Measurements from ENCODE around the gene ELK4. TPM values are rescaled to one million over a fixed set of nuclear protein-coding genes. Genes with fewer than 3 reads are reported as not detected.

The ELK4 gene
- total RNA-seq, 1 donor from 2014 or later: 81.8 TPM

- Mint-ChIP-seq H3K4me1 (no peaks in the 10 kb centered on the region), H3K36me3 (ENCODE audit: low read depth) (no peaks in the 10 kb centered on the region), H3K4me3 (no peak overlapping the region), H3K27ac (no peak overlapping the region), H3K9me3 (no peaks in the 10 kb centered on the region), H3K27me3 (peaks cover 5% of the 10 kb centered on the region)
- intact Hi-C loops (cut with micrococcal nuclease): no loop called here
- no peak for DNase-seq
Measured at GRCh38 chr1:205669341-205670149, 37.7 kb upstream of the ELK4 start.

- intact Hi-C loops (cut with micrococcal nuclease): no loop called here
- Mint-ChIP-seq H3K36me3 (ENCODE audit: low read depth) (no peaks in the 10 kb centered on the region), H3K27me3 (peaks cover 5% of the 10 kb centered on the region)
Measured at GRCh38 chr1:205668951-205669340, 37.1 kb upstream of the ELK4 start.

GRCh38 chr1:205667909-205668643, 36.3 kb upstream of the ELK4 start:
- no peak overlapping the region for H3K27ac Mint-ChIP-seq
- H3K9me3 Mint-ChIP-seq: no peaks in the 10 kb centered on the region
- H3K27me3 Mint-ChIP-seq: peaks cover 5% of the 10 kb centered on the region
- intact Hi-C loops (cut with micrococcal nuclease): no loop called here
- no peak overlapping the region for H3K4me3 Mint-ChIP-seq
- H3K4me1 Mint-ChIP-seq: peaks cover 2% of the 10 kb centered on the region
- no peak for DNase-seq
- no peaks in the 10 kb centered on the region for H3K36me3 Mint-ChIP-seq (ENCODE audit: low read depth)

More at GRCh38 chr1:205668951-205669340, 37.1 kb upstream of the ELK4 start:
- H3K4me3 Mint-ChIP-seq: no peak overlapping the region
- H3K27ac Mint-ChIP-seq: no peak overlapping the region
- peaks cover 2% of the 10 kb centered on the region for H3K4me1 Mint-ChIP-seq
- DNase-seq: no peak
- no peaks in the 10 kb centered on the region for H3K9me3 Mint-ChIP-seq

GRCh38 chr1:205666372-205667166, 34.8 kb upstream of the ELK4 start:
- H3K27me3 Mint-ChIP-seq: peaks cover 5% of the 10 kb centered on the region
- peaks cover 2% of the 10 kb centered on the region for H3K4me1 Mint-ChIP-seq
- DNase-seq: no peak
- no peak overlapping the region for H3K27ac Mint-ChIP-seq
- intact Hi-C loops (cut with micrococcal nuclease): no loop called here
- H3K36me3 Mint-ChIP-seq (ENCODE audit: low read depth): no peaks in the 10 kb centered on the region
- no peaks in the 10 kb centered on the region for H3K9me3 Mint-ChIP-seq
- H3K4me3 Mint-ChIP-seq: no peak overlapping the region

- H3K9me3 Mint-ChIP-seq: no peaks in the 10 kb centered on the region
- no peak for DNase-seq
- H3K27me3 Mint-ChIP-seq: peaks cover 7% of the 10 kb centered on the region
- no peak overlapping the region for H3K4me3 Mint-ChIP-seq
- no peak overlapping the region for H3K27ac Mint-ChIP-seq
- H3K36me3 Mint-ChIP-seq (ENCODE audit: low read depth): no peaks in the 10 kb centered on the region
- peaks cover 2% of the 10 kb centered on the region for H3K4me1 Mint-ChIP-seq
- intact Hi-C loops (cut with micrococcal nuclease): no loop called here
Measured at GRCh38 chr1:205665201-205666045, 33.6 kb upstream of the ELK4 start.

GRCh38 chr1:205664399-205665017, 32.7 kb upstream of the ELK4 start:
- no peak for DNase-seq
- Mint-ChIP-seq H3K27ac (no peak overlapping the region), H3K4me3 (no peak overlapping the region), H3K27me3 (peaks cover 10% of the 10 kb centered on the region), H3K36me3 (ENCODE audit: low read depth) (no peaks in the 10 kb centered on the region), H3K4me1 (peaks cover 2% of the 10 kb centered on the region), H3K9me3 (no peaks in the 10 kb centered on the region)
- intact Hi-C loops (cut with micrococcal nuclease): no loop called here

- no peaks in the 10 kb centered on the region for H3K36me3 Mint-ChIP-seq (ENCODE audit: low read depth)
- no peaks in the 10 kb centered on the region for H3K9me3 Mint-ChIP-seq
- DNase-seq: no peak
- no peak overlapping the region for H3K4me3 Mint-ChIP-seq
- peaks cover 9% of the 10 kb centered on the region for H3K27me3 Mint-ChIP-seq
- no peak overlapping the region for H3K27ac Mint-ChIP-seq
- intact Hi-C loops (cut with micrococcal nuclease): no loop called here
- H3K4me1 Mint-ChIP-seq: peaks cover 2% of the 10 kb centered on the region
Measured at GRCh38 chr1:205663286-205663936, 31.6 kb upstream of the ELK4 start.

- Mint-ChIP-seq H3K4me1 (peaks cover 2% of the 10 kb centered on the region), H3K9me3 (no peaks in the 10 kb centered on the region), H3K27ac (no peak overlapping the region), H3K27me3 (peaks cover 5% of the 10 kb centered on the region), H3K36me3 (ENCODE audit: low read depth) (no peaks in the 10 kb centered on the region), H3K4me3 (no peak overlapping the region)
- intact Hi-C loops (cut with micrococcal nuclease): no loop called here
- DNase-seq: no peak
Measured at GRCh38 chr1:205662791-205663190, 31.0 kb upstream of the ELK4 start.

- Mint-ChIP-seq H3K9me3 (no peaks in the 10 kb centered on the region), H3K36me3 (ENCODE audit: low read depth) (no peaks in the 10 kb centered on the region), H3K4me3 (no peak overlapping the region), H3K27ac (no peak overlapping the region), H3K4me1 (peaks cover 4% of the 10 kb centered on the region), H3K27me3 (peaks cover 8% of the 10 kb centered on the region)
- DNase-seq: no peak
- intact Hi-C loops (cut with micrococcal nuclease): no loop called here
Measured at GRCh38 chr1:205662135-205662738, 30.4 kb upstream of the ELK4 start.

- H3K9me3 Mint-ChIP-seq: no peaks in the 10 kb centered on the region
- H3K27me3 Mint-ChIP-seq: peaks cover 10% of the 10 kb centered on the region
- no peaks in the 10 kb centered on the region for H3K36me3 Mint-ChIP-seq (ENCODE audit: low read depth)
- H3K27ac Mint-ChIP-seq: no peak overlapping the region
- peaks cover 4% of the 10 kb centered on the region for H3K4me1 Mint-ChIP-seq
- H3K4me3 Mint-ChIP-seq: no peak overlapping the region
- intact Hi-C loops (cut with micrococcal nuclease): no loop called here
- no peak for DNase-seq
Measured at GRCh38 chr1:205661429-205662134, 29.8 kb upstream of the ELK4 start.

GRCh38 chr1:205660361-205660760, 28.6 kb upstream of the ELK4 start:
- Mint-ChIP-seq H3K27ac (no peak overlapping the region), H3K9me3 (no peaks in the 10 kb centered on the region), H3K4me1 (peaks cover 4% of the 10 kb centered on the region), H3K27me3 (peaks cover 11% of the 10 kb centered on the region), H3K4me3 (no peak overlapping the region), H3K36me3 (ENCODE audit: low read depth) (no peaks in the 10 kb centered on the region)
- intact Hi-C loops (cut with micrococcal nuclease): no loop called here
- DNase-seq: no peak

All from activated CD4-positive, alpha-beta T cell treated with anti-CD3 and anti-CD28 coated beads, Interleukin-2, amount 10 ng/mL, durations not matched to agents 24 days and 14 days (primary cell).